KOPT-K1 (cell line): ENCODE results near the gene NOS3.

Experiments used
- H3K27ac ChIP-seq: fragments of 200-600 bp; sonication (generic); 2 replicates; pipeline ENCODE4 v1.5.1; 2016; ENCODE audit warnings: antibody characterized with exemption, mild to moderate bottlenecking, low read depth, low read length; ENCODE audit not compliant: poor library complexity, severe bottlenecking
- H3K36me3 ChIP-seq: fragments of 200-600 bp; sonication (generic); 2 replicates; pipeline ENCODE4 v1.5.1; 2017; ENCODE audit warnings: antibody characterized with exemption, mild to moderate bottlenecking, low read length, moderate library complexity; ENCODE audit not compliant: insufficient read depth
- H3K9me3 ChIP-seq: fragments of 200-600 bp; sonication (generic); 2 replicates; pipeline ENCODE4 v1.5.1; 2017; ENCODE audit warnings: antibody characterized with exemption, low read length, mild to moderate bottlenecking; ENCODE audit not compliant: insufficient read depth, poor library complexity, severe bottlenecking

The NOS3 gene

GRCh38 chr7:151062111-151062398 lies 71.2 kb downstream of the NOS3 start:
- Histone ChIP-seq H3K36me3 (peaks cover 36% of the 10 kb centered on the region), H3K9me3 (no peaks in the 10 kb centered on the region), H3K27ac (no peak overlapping the region)

GRCh38 chr7:151062399-151063211 lies 71.8 kb downstream of the NOS3 start:
- Histone ChIP-seq H3K36me3 (peaks cover 41% of the 10 kb centered on the region), H3K27ac (no peak overlapping the region), H3K9me3 (no peaks in the 10 kb centered on the region)

- Histone ChIP-seq H3K27ac (no peak overlapping the region), H3K9me3 (no peaks in the 10 kb centered on the region), H3K36me3 (peaks cover 47% of the 10 kb centered on the region)
These were observed 72.4 kb downstream of the NOS3 start for GRCh38 chr7:151063212-151063561.
